Spleen (tissue), 7 donors: ENCODE data around the gene CCNJL.

ENCODE experiments used
- POLR2AphosphoS5 ChIP-seq, 3 donors: sonication (generic); formaldehyde crosslinking; IDR thresholded peaks; one replicate each; pipeline ENCODE4 v1.5.1; 2017; ENCODE audit warnings: antibody characterized with exemption in 3 of 3
- TF ChIP-seq, protein P1 (sequence below), 11 experiments: fragments of 200-600 bp in 7 of 11; fragments of 450-650 bp in 4 of 11; sonication (generic) in 4 of 11; IDR thresholded peaks in 8 of 11; conservative IDR thresholded peaks in 3 of 11; 1 replicate in 7 of 11; 2 replicates in 4 of 11; pipeline versions ENCODE4 v1.4.0 to v1.8.0; 2016 to 2021; ENCODE audit warnings: antibody characterized with exemption in 11 of 11, inconsistent platforms in 4 of 11, mild to moderate bottlenecking in 1 of 11
- donor health status: DM: no; HTN: no; CAD: no; lungs with moderate emphysema.
- donor health status: DM: no; HTN: no; CAD: no.
- donor health status: DM: no; HTN: no; CAD: no.

DNA sequence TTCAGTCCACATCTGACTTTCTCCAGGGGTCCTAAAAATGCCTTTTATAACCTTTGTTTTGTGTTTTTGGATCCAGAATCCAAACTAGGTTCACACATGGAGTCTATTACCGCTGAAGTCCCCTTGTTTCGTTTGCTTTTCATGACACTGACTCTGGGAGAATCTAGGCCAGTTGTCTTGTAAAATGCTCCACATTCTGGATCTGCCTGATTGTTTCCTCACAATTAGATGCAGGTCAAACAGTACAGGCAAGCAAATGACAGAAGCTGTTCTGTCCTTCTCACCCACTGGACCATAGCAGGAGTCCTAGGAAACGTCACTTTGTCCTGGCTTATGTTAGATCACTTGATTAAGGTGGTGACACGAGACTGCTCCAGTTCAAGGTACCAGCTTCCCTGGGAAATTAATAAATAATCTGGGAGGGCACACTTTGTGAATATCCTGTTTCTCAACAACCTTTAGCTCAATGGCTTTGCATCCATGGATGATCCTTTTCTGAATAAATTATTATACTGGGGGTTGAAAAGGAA, 49.0 kb downstream of the CCNJL start:
- TF ChIP-seq, protein P1, sequence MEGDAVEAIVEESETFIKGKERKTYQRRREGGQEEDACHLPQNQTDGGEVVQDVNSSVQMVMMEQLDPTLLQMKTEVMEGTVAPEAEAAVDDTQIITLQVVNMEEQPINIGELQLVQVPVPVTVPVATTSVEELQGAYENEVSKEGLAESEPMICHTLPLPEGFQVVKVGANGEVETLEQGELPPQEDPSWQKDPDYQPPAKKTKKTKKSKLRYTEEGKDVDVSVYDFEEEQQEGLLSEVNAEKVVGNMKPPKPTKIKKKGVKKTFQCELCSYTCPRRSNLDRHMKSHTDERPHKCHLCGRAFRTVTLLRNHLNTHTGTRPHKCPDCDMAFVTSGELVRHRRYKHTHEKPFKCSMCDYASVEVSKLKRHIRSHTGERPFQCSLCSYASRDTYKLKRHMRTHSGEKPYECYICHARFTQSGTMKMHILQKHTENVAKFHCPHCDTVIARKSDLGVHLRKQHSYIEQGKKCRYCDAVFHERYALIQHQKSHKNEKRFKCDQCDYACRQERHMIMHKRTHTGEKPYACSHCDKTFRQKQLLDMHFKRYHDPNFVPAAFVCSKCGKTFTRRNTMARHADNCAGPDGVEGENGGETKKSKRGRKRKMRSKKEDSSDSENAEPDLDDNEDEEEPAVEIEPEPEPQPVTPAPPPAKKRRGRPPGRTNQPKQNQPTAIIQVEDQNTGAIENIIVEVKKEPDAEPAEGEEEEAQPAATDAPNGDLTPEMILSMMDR (IDR thresholded peaks at IDR 0.05 in 8 of 11, conservative IDR thresholded peaks at IDR 0.05 in 3 of 11) = no peak
- no peak for TF ChIP-seq POLR2AphosphoS5 (IDR thresholded peaks at IDR 0.05)
